GM18502 (cell line): ENCODE results near the gene USHBP1.
"Not testable (repeated sequence)": the region's sequence is repeated elsewhere in the genome, so short reads cannot be mapped to it uniquely, and the experiment has no call there.

Experiments
- ATAC-seq: cut with Tn5 transposase; IDR thresholded peaks from one replicate; pipeline ENCODE4 v1.9.1; 2021; ENCODE audit warnings: mild to moderate bottlenecking; ENCODE audit not compliant: unreplicated experiment, poor library complexity

USHBP1 gene

GRCh38 chr19:17296976-17297375 lies 32.4 kb upstream of the USHBP1 start:
- no peak for ATAC-seq

- ATAC-seq = no peak
These were observed 31.7 kb upstream of the USHBP1 start for GRCh38 chr19:17296273-17296672.

GRCh38 chr19:17295551-17295950 lies 31.0 kb upstream of the USHBP1 start:
- ATAC-seq = not testable (repeated sequence)

GRCh38 chr19:17294051-17294891 lies 29.7 kb upstream of the USHBP1 start:
- no peak for ATAC-seq

GRCh38 chr19:17293605-17294004 lies 29.1 kb upstream of the USHBP1 start:
- no peak for ATAC-seq

- ATAC-seq = peak; percentile 74
These were observed 27.9 kb upstream of the USHBP1 start for GRCh38 chr19:17292301-17293074.

- ATAC-seq = no peak
These were observed 24.9 kb upstream of the USHBP1 start for GRCh38 chr19:17289489-17289888.

GRCh38 chr19:17286752-17287151 lies 22.2 kb upstream of the USHBP1 start:
- ATAC-seq = no peak

GRCh38 chr19:17286263-17286662 lies 21.7 kb upstream of the USHBP1 start:
- no peak for ATAC-seq

- ATAC-seq = no peak
These were observed 21.0 kb upstream of the USHBP1 start for GRCh38 chr19:17285415-17286135.

GRCh38 chr19:17283504-17283996 lies 19.0 kb upstream of the USHBP1 start:
- ATAC-seq = no peak

GRCh38 chr19:17282488-17283125 lies 18.1 kb upstream of the USHBP1 start:
- ATAC-seq = peak; percentile 67

GRCh38 chr19:17281391-17282304 lies 17.1 kb upstream of the USHBP1 start, which contains the start of gene ANKLE1:
TSS of gene ANKLE1 (plus strand) at chr19:17281901. CDS start at chr19:17281921, 20 bp downstream.
- peak; percentile 45 for ATAC-seq

GRCh38 chr19:17279436-17279835 lies 14.9 kb upstream of the USHBP1 start:
- no peak for ATAC-seq

GRCh38 chr19:17275441-17276175 lies 11.1 kb upstream of the USHBP1 start:
- no peak for ATAC-seq

GRCh38 chr19:17274892-17275291 lies 10.3 kb upstream of the USHBP1 start:
- ATAC-seq = not testable (repeated sequence)

GRCh38 chr19:17268754-17269153 lies 4.2 kb upstream of the USHBP1 start:
- no peak for ATAC-seq
